Transverse colon (tissue), 4 donors: ENCODE data around the gene MED12L. TPM values are rescaled to one million over a fixed set of nuclear protein-coding genes. Genes with fewer than 3 reads are reported as not detected.

Source experiments
- DNase-seq: peaks from one replicate; pipeline ENCODE4 v3.0.0-alpha.2; 2019
- H3K27ac ChIP-seq, 4 donors: fragments of 200-600 bp; sonication (generic); 2 replicates each; pipeline ENCODE4 v1.5.1; 2016 to 2018; ENCODE audit warnings: inconsistent platforms in 4 of 4
- H3K27me3 ChIP-seq: fragments of 200-600 bp; sonication (generic); 2 replicates; pipeline ENCODE4 v1.5.1; 2017; ENCODE audit warnings: inconsistent platforms
- H3K36me3 ChIP-seq, 4 donors: fragments of 200-600 bp; sonication (generic); 2 replicates each; pipeline ENCODE4 v1.5.1; 2017 to 2019; ENCODE audit warnings: inconsistent platforms in 4 of 4
- H3K4me1 ChIP-seq, 4 donors: fragments of 200-600 bp; sonication (generic); 2 replicates each; pipeline ENCODE4 v1.5.1; 2017 to 2020; ENCODE audit warnings: inconsistent platforms in 4 of 4
- H3K4me3 ChIP-seq, 4 donors: fragments of 200-600 bp; sonication (generic); 1 replicate in 1 of 4; 2 replicates in 3 of 4; pipeline versions ENCODE4 v1.5.1 to v1.6.1; 2017 to 2019; ENCODE audit warnings: inconsistent platforms in 4 of 4
- H3K9me3 ChIP-seq, 2 donors: fragments of 200-600 bp; sonication (generic); 2 replicates each; pipeline ENCODE4 v1.5.1; 2017 to 2019; ENCODE audit warnings: inconsistent platforms in 2 of 2
- CTCF ChIP-seq, 5 experiments: fragments of 200-600 bp in 3 of 5; fragments of 450-650 bp in 2 of 5; sonication (generic) in 3 of 5; IDR thresholded peaks; 1 replicate in 2 of 5; 2 replicates in 3 of 5; pipeline ENCODE4 v1.5.1; 2016 to 2017; ENCODE audit warnings: antibody characterized with exemption in 5 of 5, inconsistent platforms in 3 of 5, mild to moderate bottlenecking in 2 of 5, moderate library complexity in 1 of 5
- EP300 ChIP-seq: sonication (generic); formaldehyde crosslinking; IDR thresholded peaks from one replicate; pipeline ENCODE4 v1.6.1; 2017; ENCODE audit warnings: antibody characterized with exemption, low read depth
- POLR2A ChIP-seq: fragments of 450-650 bp; IDR thresholded peaks from one replicate; pipeline ENCODE4 v1.6.1; 2016; ENCODE audit warnings: antibody characterized with exemption, mild to moderate bottlenecking, moderate library complexity
- POLR2AphosphoS5 ChIP-seq, 3 donors: sonication (generic); formaldehyde crosslinking; IDR thresholded peaks; one replicate each; pipeline ENCODE4 v1.6.1; 2016; ENCODE audit warnings: antibody characterized with exemption in 3 of 3
- WGBS, 2 donors: methylation state at CpG; one replicate each; pipeline ENCODE4 v1.1.5; 2018; ENCODE audit warnings: low coverage in 1 of 2; 5-methylcytosine and 5-hydroxymethylcytosine counted together
- in situ Hi-C, 4 donors: fragments of 200-750 bp; cut with MboI; loops; one replicate each; pipeline versions ENCODE4 v1.15.0 to v1.15.1; 2017; ENCODE audit warnings: low sequenced_read_pairs in 3 of 4, low pct_ligation_motif_present in 1 of 4, low pct_unique_long_range_greater_than_20kb in 1 of 4
- intact Hi-C: fragments of 100-400 bp; cut with DNase I; formaldehyde crosslinking; loops from one replicate; pipeline ENCODE4 v1.15.1; 2023; ENCODE audit warnings: low total_unique reads
- total RNA-seq, 4 donors: library from RNA; depleted of rRNA; stranded (reverse); fragments of >200 nt; gene quantifications; one replicate each; pipeline ENCODE4 v1.1.0, GENCODE V29; 2016

The MED12L gene
- total RNA-seq, 4 donors from 2014 or later = under 0.01 to 8.6 (median 0.64) TPM

GRCh38 chr3:151276687-151277042 lies 191.2 kb downstream of the MED12L start:
- no peaks in the 10 kb centered on the region for H3K36me3 ChIP-seq
- peak overlapping the region in 1 of 4 donors; percentile 19 for H3K4me3 ChIP-seq
- no peaks in the 10 kb centered on the region for H3K9me3 ChIP-seq
- TF ChIP-seq CTCF (IDR thresholded peaks at IDR 0.05) (no peak), EP300 (no peak), POLR2A (no peak), POLR2AphosphoS5 (IDR thresholded peaks at IDR 0.05) (no peak)
- H3K27me3 ChIP-seq = no peaks in the 10 kb centered on the region
- WGBS, 2 donors = 67 to 76% methylated on average over 6 of the region's 6 CpGs
- intact Hi-C loops (no loop called here), in situ Hi-C loops (loop anchor here in 3 of 4 donors (5.0 to 25.0 kb wide), 3 partner anchors 49 to 514 kb away; partner anchors contain the start of gene SIAH2 (in 1 of the 3))
- peak overlapping the region; percentile 38 to 60 (median 52) for H3K27ac ChIP-seq
- no peak for DNase-seq
- peaks cover 0 to 7% (median 0%) of the 10 kb centered on the region in 4 donors for H3K4me1 ChIP-seq

GRCh38 chr3:151278230-151278629 lies 192.8 kb downstream of the MED12L start, which contains the start of gene P2RY14:
TSS of gene P2RY14 (minus strand) at chr3:151278542. CDS start at chr3:151214316, 64,226 bp downstream.
- Histone ChIP-seq H3K36me3 (no peaks in the 10 kb centered on the region), H3K27ac (peak within 1 kb of the TSS; percentile 38 to 60 (median 53)), H3K27me3 (no peaks in the 10 kb centered on the region), H3K9me3 (no peaks in the 10 kb centered on the region), H3K4me1 (peaks cover 0 to 9% (median 2%) of the 10 kb centered on the region in 4 donors), H3K4me3 (peak within 1 kb of the TSS in 1 of 4 donors; percentile 19)
- TF ChIP-seq POLR2A (no peak), CTCF (IDR thresholded peaks at IDR 0.05) (no peak)
- in situ Hi-C loops = loop anchor here in 3 of 4 donors (5.0 to 25.0 kb wide), 3 partner anchors 51 to 516 kb away; partner anchors contain the start of gene SIAH2 (in 1 of the 3)
- no peak for DNase-seq
- WGBS, 2 donors = 51 to 60% methylated on average over 4 of the region's 4 CpGs
- intact Hi-C loops = no loop called here

- in situ Hi-C loops = loop anchor here in 3 of 4 donors (10.0 to 25.0 kb wide), 3 partner anchors 57 to 519 kb away; partner anchors contain the start of gene SIAH2 (in 1 of the 3)
- H3K27ac ChIP-seq = peak overlapping the region; percentile 13 to 47 (median 26)
These were observed 196.3 kb downstream of the MED12L start for GRCh38 chr3:151281671-151282324.

GRCh38 chr3:151282921-151283320 lies 197.5 kb downstream of the MED12L start:
- no peak for DNase-seq
- peak overlapping the region in 3 of 4 donors; percentile 14 to 47 (median 25) for H3K27ac ChIP-seq
- H3K4me3 ChIP-seq = no peak overlapping the region
- H3K36me3 ChIP-seq = no peaks in the 10 kb centered on the region
- in situ Hi-C loops (loop anchor here in 3 of 4 donors (10.0 to 25.0 kb wide), 3 partner anchors 58 to 521 kb away; partner anchors contain the start of gene SIAH2 (in 1 of the 3)), intact Hi-C loops (loop anchor here (2.0 to 5.0 kb wide), 2 partner anchors 56 to 116 kb away; no protein-coding TSS in a partner anchor)
- H3K4me1 ChIP-seq = peaks cover 0 to 22% (median 8%) of the 10 kb centered on the region in 4 donors
- H3K27me3 ChIP-seq = no peaks in the 10 kb centered on the region
- TF ChIP-seq POLR2A (no peak), CTCF (IDR thresholded peaks at IDR 0.05) (peak; percentile 65 to 85 (median 69))
- H3K9me3 ChIP-seq = no peaks in the 10 kb centered on the region
- WGBS, 2 donors = 0% methylated on average over 1 of the region's 1 CpG

More at GRCh38 chr3:151281671-151282324, 196.3 kb downstream of the MED12L start:
- 72 to 77% methylated on average over 8 to 9 of the region's 9 CpGs for WGBS, 2 donors
- TF ChIP-seq POLR2A = no peak
- no peak for TF ChIP-seq POLR2AphosphoS5 (IDR thresholded peaks at IDR 0.05)
- Histone ChIP-seq H3K36me3 (no peaks in the 10 kb centered on the region), H3K9me3 (no peaks in the 10 kb centered on the region), H3K4me3 (no peak overlapping the region), H3K4me1 (peaks cover 0 to 22% (median 8%) of the 10 kb centered on the region in 4 donors), H3K27me3 (no peaks in the 10 kb centered on the region)
- intact Hi-C loops = loop anchor here (2.0 to 5.0 kb wide), 2 partner anchors 55 to 114 kb away; no protein-coding TSS in a partner anchor
- DNase-seq = no peak
